ENCODE data around the gene TARBP1.
"Not testable (repeated sequence)": the region's sequence is repeated elsewhere in the genome, so short reads cannot be mapped to it uniquely, and the experiment has no call there.

The TARBP1 gene

GRCh38 chr1:234381699-234382555 is 97.1 kb downstream of the TARBP1 start:
- no peak for DNase-seq

GRCh38 chr1:234379591-234380109 is 99.3 kb downstream of the TARBP1 start:
- DNase-seq, result not testable (repeated sequence)

- DNase-seq, result no peak
Observed at GRCh38 chr1:234375672-234376071, 103.3 kb downstream of the TARBP1 start.

GRCh38 chr1:234373959-234374254 is 105.1 kb downstream of the TARBP1 start:
- no peak for DNase-seq

DNA sequence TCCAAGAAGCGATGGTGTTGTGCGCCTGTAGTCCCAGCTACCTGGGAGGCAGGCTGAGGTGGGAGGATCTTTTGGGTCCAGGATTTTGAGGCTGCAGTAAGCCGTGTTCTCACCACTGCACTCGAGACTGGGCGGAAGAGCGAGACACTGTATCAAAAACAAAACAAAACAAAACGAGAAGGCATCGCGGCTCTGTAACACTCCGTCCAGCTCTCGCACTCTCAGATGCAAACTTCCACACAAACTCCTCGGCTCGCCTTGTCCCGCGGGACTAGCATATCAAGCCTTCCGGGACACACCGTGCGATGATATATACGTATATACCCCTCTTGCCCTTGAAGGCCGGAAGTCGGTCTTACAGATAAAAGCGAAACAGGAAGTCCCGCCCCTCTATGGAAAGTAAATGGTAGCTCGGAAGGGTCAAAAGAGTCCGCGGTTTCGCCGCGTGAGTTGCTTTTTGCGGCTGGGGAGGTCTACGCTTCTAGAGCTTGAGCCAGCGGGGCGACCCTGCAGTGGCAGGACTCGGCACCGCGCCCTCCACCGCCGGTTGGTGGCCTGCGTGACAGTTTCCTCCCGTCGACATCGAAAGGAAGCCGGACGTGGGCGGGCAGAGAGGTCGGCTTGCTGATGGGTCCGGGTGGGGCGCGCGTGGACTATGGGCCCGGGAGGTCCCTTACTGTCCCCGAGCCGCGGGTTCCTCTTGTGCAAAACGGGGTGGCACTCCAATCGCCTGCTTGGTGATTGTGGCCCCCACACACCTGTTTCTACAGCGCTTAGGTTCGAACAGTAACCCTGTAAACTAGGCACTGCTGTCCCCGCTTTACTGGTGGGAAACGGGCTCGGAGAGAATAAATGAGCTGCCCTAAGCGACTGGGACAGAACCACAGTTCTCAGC is 105.7 kb downstream of the TARBP1 start, which contains the start of gene COA6:
Gene COA6 (plus strand): TSS at position 393 of the 895 bp plus-strand sequence. CDS start 11 bp downstream, at position 404.
- DNase-seq, result peak; percentile 89

GRCh38 chr1:234372011-234372757 is 106.8 kb downstream of the TARBP1 start:
- DNase-seq, result no peak

GRCh38 chr1:234371414-234371813 is 107.6 kb downstream of the TARBP1 start:
- DNase-seq, result no peak

DNA sequence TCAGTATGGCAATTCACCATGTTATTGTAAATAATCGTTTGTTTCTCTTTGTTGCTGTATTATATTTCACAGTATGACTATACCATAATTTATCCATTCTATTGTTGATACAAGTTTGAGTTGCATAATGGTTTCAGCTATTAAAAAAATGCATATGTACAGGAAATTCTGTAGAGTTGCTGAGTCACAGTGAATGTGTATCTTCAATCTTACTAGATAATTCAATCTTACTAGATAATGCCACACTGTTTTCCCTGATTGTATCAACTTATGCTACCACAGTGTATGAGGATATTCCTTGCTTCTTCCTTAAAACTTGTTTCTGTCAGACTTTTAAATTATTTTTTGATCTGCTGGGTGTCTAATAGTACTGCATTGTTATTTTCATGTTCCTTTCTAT is 109.2 kb downstream of the TARBP1 start:
- no peak for DNase-seq

DNA sequence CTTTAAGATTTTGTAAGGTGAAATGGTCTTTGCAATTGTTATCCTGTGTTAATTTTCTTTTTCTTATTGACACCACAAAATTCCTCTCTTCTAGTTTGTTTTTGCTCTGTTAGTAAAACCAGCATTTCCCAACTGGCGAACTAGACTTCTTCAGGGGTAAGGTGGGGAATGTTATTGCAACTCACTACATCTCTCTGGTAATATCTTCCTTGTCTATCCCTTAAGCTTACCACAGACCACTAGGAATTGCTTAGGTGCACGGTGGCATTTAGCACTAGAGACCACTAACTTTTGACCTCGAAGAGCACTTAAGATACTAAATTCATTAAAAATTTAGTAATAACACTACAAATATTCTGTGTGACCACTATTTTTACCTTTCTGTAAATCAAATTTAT is 109.9 kb downstream of the TARBP1 start:
- DNase-seq, result no peak

GRCh38 chr1:234368320-234369032 is 110.5 kb downstream of the TARBP1 start:
- DNase-seq, result no peak

- no peak for DNase-seq
Observed at GRCh38 chr1:234362558-234362957, 116.4 kb downstream of the TARBP1 start.

DNA sequence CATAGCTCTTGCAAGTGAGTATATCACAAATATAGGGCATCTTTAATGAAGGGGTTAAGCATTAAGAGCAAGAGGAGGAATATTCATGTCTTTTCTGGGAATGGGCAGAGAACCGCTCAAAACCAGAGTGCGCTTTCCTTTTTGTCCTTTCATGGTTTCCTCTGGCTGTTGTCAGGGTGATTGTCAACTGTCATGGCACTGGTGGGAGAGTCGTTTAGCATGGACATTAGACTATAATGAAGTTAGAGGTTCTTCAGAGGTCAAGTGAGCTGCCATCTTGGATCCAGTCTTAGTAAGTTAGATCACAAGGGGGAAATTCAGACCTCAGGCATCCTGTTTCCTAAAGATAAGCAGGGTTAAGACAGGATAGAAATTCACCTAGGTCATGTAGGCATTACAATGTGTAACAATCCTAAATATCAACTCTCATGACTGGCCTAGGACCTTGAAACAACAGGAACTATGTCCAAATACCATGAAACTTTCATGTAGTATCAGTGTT is 117.8 kb downstream of the TARBP1 start:
- no peak for DNase-seq

- DNase-seq, result no peak
Observed at GRCh38 chr1:234357831-234358230, 121.1 kb downstream of the TARBP1 start.

- peak; percentile 40 for DNase-seq
Observed at GRCh38 chr1:234356615-234357269, 122.2 kb downstream of the TARBP1 start.

- DNase-seq, result no peak
Observed at GRCh38 chr1:234355782-234356510, 123.0 kb downstream of the TARBP1 start.

DNA sequence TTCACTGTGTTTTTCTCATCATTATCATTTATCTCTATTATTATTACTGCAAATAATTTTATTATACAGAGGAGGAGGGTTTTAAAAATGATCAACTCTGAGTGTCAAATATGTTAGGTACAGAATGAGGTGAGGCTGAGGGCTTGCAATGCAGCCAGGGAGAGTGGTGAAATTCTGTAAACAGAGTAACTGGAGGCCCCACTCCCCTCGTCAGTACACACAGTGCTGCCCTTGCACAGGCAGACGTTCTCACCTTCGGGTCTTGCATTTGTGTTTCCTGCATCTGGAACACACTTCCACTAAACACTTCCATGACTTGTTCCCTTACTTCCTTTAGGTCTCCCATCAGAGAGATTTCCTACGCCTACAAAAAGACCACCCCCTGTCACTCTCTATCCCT is 130.0 kb downstream of the TARBP1 start:
- no peak for DNase-seq

- DNase-seq, result no peak
Observed at GRCh38 chr1:234345237-234345636, 133.7 kb downstream of the TARBP1 start.

- no peak for DNase-seq
Observed at GRCh38 chr1:234342774-234343173, 136.2 kb downstream of the TARBP1 start.

All from activated CD8-positive, alpha-beta memory T cell treated with anti-CD3 and anti-CD28 coated beads, Interleukin-2, amount 50 U/mL, for 4 hours (primary cell).